PC-9 (cell line): ENCODE measurements around the gene KIFC3. TPM values are rescaled to one million over a fixed set of nuclear protein-coding genes. Genes with fewer than 3 reads are reported as not detected.

Experiments
- BruUV-seq: library from RNA; stranded (reverse); fragments of 400-500 nt; replicated peaks from 2 replicates; lab custom pipeline; 2021; lab: Mats Ljungman, UMichigan
- CTCF ChIA-PET: fragments of 300-600 bp; sonication (Branson Sonifier 250); formaldehyde crosslinking; loops from one replicate; lab custom pipeline; 2022; ENCODE audit warnings: antibody characterized with exemption; lab: Charles Lee
- POLR2A ChIA-PET: fragments of 300-600 bp; sonication (Branson Sonifier 250); formaldehyde crosslinking; loops from one replicate; lab custom pipeline; 2022; ENCODE audit warnings: antibody characterized with exemption; ENCODE audit not compliant: unreplicated experiment; lab: Charles Lee
- DNase-seq, 2 experiments: peaks; one replicate each; pipeline versions ENCODE4 v3.0.0 to v3.0.0-alpha.2; 2015 to 2022; ENCODE audit warnings: mixed read lengths in 1 of 2
- H2AFZ ChIP-seq: fragments of 200-600 bp; sonication (generic); 2 replicates; pipeline ENCODE4 v1.8.1; 2017; ENCODE audit warnings: antibody characterized with exemption
- H3F3A ChIP-seq: fragments of 200-600 bp; sonication (generic); 2 replicates; pipeline ENCODE4 v1.8.1; 2017; ENCODE audit warnings: antibody characterized with exemption, mild to moderate bottlenecking, low read depth; ENCODE audit not compliant: insufficient read depth
- H3K27ac ChIP-seq: fragments of 200-600 bp; sonication (generic); 2 replicates; pipeline ENCODE4 v1.6.1; 2016; ENCODE audit warnings: mixed run types
- H3K27me3 ChIP-seq: fragments of 200-600 bp; sonication (generic); 2 replicates; pipeline ENCODE4 v1.6.1; 2016; ENCODE audit warnings: low read depth, mixed run types; ENCODE audit not compliant: insufficient read depth
- H3K36me3 ChIP-seq: fragments of 200-600 bp; sonication (generic); 2 replicates; pipeline ENCODE4 v1.6.1; 2016; ENCODE audit warnings: low read depth, mixed run types
- H3K4me1 ChIP-seq: fragments of 200-600 bp; sonication (generic); replicated peaks from 2 replicates; pipeline ENCODE4 v1.6.1; 2016; ENCODE audit warnings: mixed run types; ENCODE audit not compliant: insufficient read depth
- H3K4me2 ChIP-seq: fragments of 200-600 bp; sonication (generic); 2 replicates; pipeline ENCODE4 v1.6.1; 2017; ENCODE audit warnings: mixed run types
- H3K4me3 ChIP-seq: fragments of 200-600 bp; sonication (generic); 2 replicates; pipeline ENCODE4 v1.6.1; 2016; ENCODE audit warnings: mixed run types
- H3K79me2 ChIP-seq: fragments of 200-600 bp; sonication (generic); 2 replicates; pipeline ENCODE4 v1.6.1; 2017; ENCODE audit warnings: low read depth, mixed run types
- H3K9me2 ChIP-seq: fragments of 200-600 bp; sonication (generic); 2 replicates; pipeline ENCODE4 v1.8.1; 2017; ENCODE audit warnings: mild to moderate bottlenecking; ENCODE audit not compliant: insufficient read depth
- H3K9me3 ChIP-seq: fragments of 200-600 bp; sonication (generic); 2 replicates; pipeline ENCODE4 v1.8.1; 2016; ENCODE audit warnings: low read depth; ENCODE audit not compliant: insufficient read depth
- H4K20me1 ChIP-seq: fragments of 200-600 bp; sonication (generic); 2 replicates; pipeline ENCODE4 v1.8.1; 2017; ENCODE audit not compliant: insufficient read depth
- CTCF ChIP-seq: fragments of 200-600 bp; sonication (generic); conservative IDR thresholded peaks from 2 replicates; pipeline ENCODE4 v1.6.1; 2017; ENCODE audit warnings: mixed run types, antibody characterized with exemption, mild to moderate bottlenecking, moderate library complexity
- EZH2 ChIP-seq: fragments of 200-600 bp; sonication (generic); IDR thresholded peaks from 2 replicates; pipeline ENCODE4 v1.8.0; 2017; ENCODE audit warnings: antibody characterized with exemption, low read depth
- intact Hi-C: fragments of 100-400 bp; cut with micrococcal nuclease; formaldehyde crosslinking; loops from one replicate; pipeline ENCODE4 v1.10.0; 2022; ENCODE audit not compliant: unreplicated experiment
- total RNA-seq: library from RNA; stranded (reverse); gene quantifications from 2 replicates; pipeline ENCODE4 v1.2.3, GENCODE V29; 2021

KIFC3 gene
- total RNA-seq, 1 experiment from 2014 or later, result 52.5 TPM

DNA sequence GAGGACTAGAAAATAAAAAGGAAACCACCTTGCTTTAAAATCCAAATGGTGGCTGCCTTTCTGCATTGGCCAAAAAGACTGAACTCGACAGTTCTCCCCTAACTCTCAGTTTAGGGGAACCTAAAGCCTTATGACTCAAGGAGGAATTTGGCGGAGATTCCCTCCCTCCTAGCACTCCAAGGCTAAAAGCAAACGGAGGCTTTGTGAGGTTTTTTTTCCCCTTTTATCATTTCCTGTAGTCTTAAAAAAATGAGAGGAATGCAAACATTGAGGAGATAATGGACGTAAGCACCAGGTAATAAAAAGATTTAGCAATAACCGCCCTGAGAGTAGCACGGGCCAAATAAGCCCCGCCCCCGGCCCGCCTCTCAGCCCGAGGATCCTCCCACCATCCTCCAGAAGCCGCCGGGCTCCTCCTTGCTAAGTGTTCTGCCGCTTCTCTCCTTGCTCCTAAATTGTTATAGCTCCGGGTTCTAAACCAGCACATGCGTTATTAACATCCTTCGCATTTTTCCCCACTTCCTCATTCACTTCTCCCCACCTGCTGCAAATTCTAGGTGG lies 5.8 kb upstream of the KIFC3 start:
- peak overlapping the region; percentile 67 for H3K4me2 ChIP-seq
- H3K9me3 ChIP-seq, result no peaks in the 10 kb centered on the region
- no peaks in the 10 kb centered on the region for H3K79me2 ChIP-seq
- no peak overlapping the region for H2AFZ ChIP-seq
- H4K20me1 ChIP-seq, result no peaks in the 10 kb centered on the region
- H3F3A ChIP-seq, result peaks cover 54% of the 10 kb centered on the region
- intact Hi-C loops, result no loop called here
- H3K9me2 ChIP-seq, result no peaks in the 10 kb centered on the region
- TF ChIP-seq EZH2, result no peak
- no peak for TF ChIP-seq CTCF
- peaks cover 69% of the 10 kb centered on the region for H3K4me1 ChIP-seq
- ChIA-PET CTCF (interaction anchor here (0.9 kb wide), 1 partner anchor 55 kb away, joined by 3 read pairs; no protein-coding TSS in a partner anchor), POLR2A (interaction anchor here (0.7 kb wide), 2 partner anchors 74 to 435 kb away, joined by 6 to 9 read pairs; no protein-coding TSS in a partner anchor)
- DNase-seq, result peak; percentile 78 to 98
- no peaks in the 10 kb centered on the region for H3K27me3 ChIP-seq
- no TSS peak for BruUV-seq
- peak overlapping the region; percentile 25; the same call in 1 of the 2 replicates for H3K4me3 ChIP-seq
- no peaks in the 10 kb centered on the region for H3K36me3 ChIP-seq
- H3K27ac ChIP-seq, result peak overlapping the region; percentile 87

GRCh38 chr16:57807252-57807967 lies 5.1 kb upstream of the KIFC3 start:
- ChIA-PET POLR2A (interaction anchor here (0.6 to 0.8 kb wide), 5 partner anchors 19 to 435 kb away, joined by 3 to 9 read pairs (median 6); no protein-coding TSS in a partner anchor), CTCF (no interaction called here)
- Histone ChIP-seq H3K4me2 (peak overlapping the region; percentile 39), H3K4me3 (no peak overlapping the region), H4K20me1 (no peaks in the 10 kb centered on the region), H3K9me3 (no peaks in the 10 kb centered on the region), H3K36me3 (no peaks in the 10 kb centered on the region), H3K27me3 (no peaks in the 10 kb centered on the region), H2AFZ (no peak overlapping the region), H3K27ac (peak overlapping the region; percentile 87), H3F3A (peaks cover 53% of the 10 kb centered on the region), H3K9me2 (no peaks in the 10 kb centered on the region), H3K79me2 (no peaks in the 10 kb centered on the region), H3K4me1 (peaks cover 68% of the 10 kb centered on the region)
- no TSS peak for BruUV-seq
- no peak for TF ChIP-seq CTCF
- TF ChIP-seq EZH2, result no peak
- intact Hi-C loops, result no loop called here
- peak in 1 of 2 experiments; percentile 78 for DNase-seq

DNA sequence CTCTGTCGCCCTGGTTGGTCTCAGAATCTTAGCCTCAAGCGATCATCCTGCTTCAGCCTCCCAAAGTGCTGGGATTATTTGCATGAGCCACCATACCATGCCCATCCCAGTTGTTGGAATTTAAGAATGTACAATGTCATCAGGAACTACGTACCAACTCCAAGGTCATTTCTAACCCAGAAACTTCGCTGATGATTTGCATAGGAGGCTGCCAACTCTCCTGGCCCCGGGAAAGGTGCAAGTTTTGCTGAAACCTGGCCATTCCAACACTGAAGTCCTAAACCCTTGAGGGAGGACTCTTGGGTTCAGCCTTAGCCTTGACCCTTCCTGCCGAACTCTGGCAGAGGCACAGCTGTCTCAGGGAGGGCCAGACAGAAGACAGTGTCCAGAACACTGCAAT lies 2.9 kb upstream of the KIFC3 start:
- Histone ChIP-seq H4K20me1 (no peaks in the 10 kb centered on the region), H3F3A (peaks cover 52% of the 10 kb centered on the region), H2AFZ (no peak overlapping the region), H3K4me3 (no peak overlapping the region), H3K9me2 (no peaks in the 10 kb centered on the region), H3K4me2 (no peak overlapping the region), H3K36me3 (no peaks in the 10 kb centered on the region), H3K9me3 (no peaks in the 10 kb centered on the region), H3K27me3 (no peaks in the 10 kb centered on the region), H3K4me1 (peaks cover 60% of the 10 kb centered on the region), H3K27ac (no peak overlapping the region), H3K79me2 (peaks cover 9% of the 10 kb centered on the region)
- intact Hi-C loops, result no loop called here
- ChIA-PET POLR2A (no interaction called here), CTCF (no interaction called here)
- no TSS peak for BruUV-seq
- TF ChIP-seq CTCF (no peak), EZH2 (no peak)
- DNase-seq, result no peak
